ENCODE results near the gene CMTR1.

GRCh38 chr6:37502703-37503291 is 69.8 kb downstream of the CMTR1 start:
- TF ChIP-seq POLR2A (IDR thresholded peaks at IDR 0.05) (no peak), CTCF (IDR thresholded peaks at IDR 0.05) (no peak)

Data from body of pancreas (tissue), 4 donors.